ENCODE measurements around the gene RAD52. TPM values are rescaled to one million over a fixed set of nuclear protein-coding genes. Genes with fewer than 3 reads are reported as not detected.

RAD52 gene
- total RNA-seq, 1 experiment from 2014 or later: 17.4 TPM

GRCh38 chr12:909861-910260 is 39.6 kb downstream of the RAD52 start:
- POLR2A ChIA-PET (ENCODE audit: unreplicated experiment): no interaction called here
- TF ChIP-seq CTCF (conservative IDR thresholded peaks at IDR 0.05; ENCODE audit: low read depth, low read length) (no peak), EZH2phosphoT487 (IDR thresholded peaks at IDR 0.05; ENCODE audit: borderline replicate concordance, low read length) (no peak), EZH2 (IDR thresholded peaks at IDR 0.05; ENCODE audit: low read length, unreplicated experiment) (no peak)
- no peaks in the 10 kb centered on the region for H4K20me1 ChIP-seq (ENCODE audit: low read length)
- H3K79me2 ChIP-seq (ENCODE audit: low read length): no peaks in the 10 kb centered on the region
- H3K36me3 ChIP-seq (ENCODE audit: low read depth, low read length): peaks cover 37% of the 10 kb centered on the region; the same call in 1 of the 2 replicates
- DNase-seq (no peak), ATAC-seq (no peak)
- no peak overlapping the region for H3K4me2 ChIP-seq (ENCODE audit: low read length)
- no TSS peak for BruUV-seq (replicated peaks)
- no peak overlapping the region for H2AFZ ChIP-seq (ENCODE audit: low read length)
- H3K4me1 ChIP-seq (ENCODE audit: insufficient read depth, low read length): peaks cover 24% of the 10 kb centered on the region
- no peaks in the 10 kb centered on the region for H3K27me3 ChIP-seq (ENCODE audit: low read length)
- no peaks in the 10 kb centered on the region for H3K9me2 ChIP-seq (replicated peaks; ENCODE audit: low read length)
- intact Hi-C loops (cut with micrococcal nuclease): no loop called here
- no peak overlapping the region for H3K9ac ChIP-seq (ENCODE audit: low read length)
- no peak overlapping the region for H3K27ac ChIP-seq (ENCODE audit: low read length)
- H3F3A ChIP-seq (ENCODE audit: low read length, unreplicated experiment): peaks cover 10% of the 10 kb centered on the region
- no peaks in the 10 kb centered on the region for H3K9me3 ChIP-seq (ENCODE audit: low read length)
- H3K4me3 ChIP-seq (ENCODE audit: low read length): no peak overlapping the region
- CTCF ChIA-PET: no interaction called here

GRCh38 chr12:907413-908185 is 41.9 kb downstream of the RAD52 start:
- POLR2A ChIA-PET (ENCODE audit: unreplicated experiment): no interaction called here
- DNase-seq: no peak
- no peaks in the 10 kb centered on the region for H3K27me3 ChIP-seq (ENCODE audit: low read length)
- H2AFZ ChIP-seq (ENCODE audit: low read length): no peak overlapping the region
- no peaks in the 10 kb centered on the region for H4K20me1 ChIP-seq (ENCODE audit: low read length)
- CTCF ChIA-PET: no interaction called here
- no peak overlapping the region for H3K4me2 ChIP-seq (ENCODE audit: low read length)
- no peaks in the 10 kb centered on the region for H3K9me3 ChIP-seq (ENCODE audit: low read length)
- intact Hi-C loops (cut with micrococcal nuclease): no loop called here
- H3K79me2 ChIP-seq (ENCODE audit: low read length): no peaks in the 10 kb centered on the region
- no peak overlapping the region for H3K27ac ChIP-seq (ENCODE audit: low read length)
- BruUV-seq (replicated peaks): no TSS peak
- H3K36me3 ChIP-seq (ENCODE audit: low read depth, low read length): peaks cover 47% of the 10 kb centered on the region; the same call in 1 of the 2 replicates
- H3K4me3 ChIP-seq (ENCODE audit: low read length): no peak overlapping the region
- H3K9me2 ChIP-seq (replicated peaks; ENCODE audit: low read length): no peaks in the 10 kb centered on the region
- H3F3A ChIP-seq (ENCODE audit: low read length, unreplicated experiment): no peaks in the 10 kb centered on the region
- no peak for TF ChIP-seq EZH2phosphoT487 (IDR thresholded peaks at IDR 0.05; ENCODE audit: borderline replicate concordance, low read length)
- TF ChIP-seq EZH2 (IDR thresholded peaks at IDR 0.05; ENCODE audit: low read length, unreplicated experiment): no peak
- TF ChIP-seq CTCF (conservative IDR thresholded peaks at IDR 0.05; ENCODE audit: low read depth, low read length): no peak
- peaks cover 3% of the 10 kb centered on the region for H3K4me1 ChIP-seq (ENCODE audit: insufficient read depth, low read length)
- ATAC-seq: no peak
- no peak overlapping the region for H3K9ac ChIP-seq (ENCODE audit: low read length)

GRCh38 chr12:906062-906585 is 43.4 kb downstream of the RAD52 start:
- Histone ChIP-seq H3K9me3 (ENCODE audit: low read length) (no peaks in the 10 kb centered on the region), H3K4me2 (ENCODE audit: low read length) (no peak overlapping the region), H3K9ac (ENCODE audit: low read length) (no peak overlapping the region), H2AFZ (ENCODE audit: low read length) (no peak overlapping the region), H4K20me1 (ENCODE audit: low read length) (no peaks in the 10 kb centered on the region), H3K36me3 (ENCODE audit: low read depth, low read length) (peaks cover 47% of the 10 kb centered on the region), H3K79me2 (ENCODE audit: low read length) (no peaks in the 10 kb centered on the region), H3K4me3 (ENCODE audit: low read length) (no peak overlapping the region), H3K27me3 (ENCODE audit: low read length) (no peaks in the 10 kb centered on the region), H3F3A (ENCODE audit: low read length, unreplicated experiment) (no peaks in the 10 kb centered on the region), H3K27ac (ENCODE audit: low read length) (no peak overlapping the region), H3K4me1 (ENCODE audit: insufficient read depth, low read length) (no peaks in the 10 kb centered on the region; the same call in 1 of the 2 replicates), H3K9me2 (replicated peaks; ENCODE audit: low read length) (no peaks in the 10 kb centered on the region)
- ATAC-seq (no peak), DNase-seq (no peak)
- BruUV-seq (replicated peaks): no TSS peak
- TF ChIP-seq EZH2 (IDR thresholded peaks at IDR 0.05; ENCODE audit: low read length, unreplicated experiment) (no peak), CTCF (conservative IDR thresholded peaks at IDR 0.05; ENCODE audit: low read depth, low read length) (no peak), EZH2phosphoT487 (IDR thresholded peaks at IDR 0.05; ENCODE audit: borderline replicate concordance, low read length) (no peak)
- ChIA-PET POLR2A (ENCODE audit: unreplicated experiment) (no interaction called here), CTCF (no interaction called here)
- intact Hi-C loops (cut with micrococcal nuclease): no loop called here
